Endothelial cell of hepatic sinusoid (primary cell): ENCODE measurements around the gene L3MBTL3.
"Not testable (repeated sequence)": the region's sequence is repeated elsewhere in the genome, so short reads cannot be mapped to it uniquely, and the experiment has no call there.

Experiments
- in situ Hi-C: cut with HindIII; loops from 2 replicates; pipeline ENCODE4 v1.10.0; 2017; ENCODE audit warnings: low sequenced_read_pairs

L3MBTL3 gene

GRCh38 chr6:130069485-130069884 lies 51.1 kb downstream of the L3MBTL3 start:
- in situ Hi-C loops, result no loop called here

GRCh38 chr6:130070326-130070725 lies 51.9 kb downstream of the L3MBTL3 start:
- in situ Hi-C loops, result no loop called here

- in situ Hi-C loops, result no loop called here
Observed at GRCh38 chr6:130070792-130071191, 52.4 kb downstream of the L3MBTL3 start.

- in situ Hi-C loops, result no loop called here
Observed at GRCh38 chr6:130075879-130076460, 57.6 kb downstream of the L3MBTL3 start.

GRCh38 chr6:130076512-130076911 lies 58.1 kb downstream of the L3MBTL3 start:
- in situ Hi-C loops, result no loop called here

- in situ Hi-C loops, result no loop called here
Observed at GRCh38 chr6:130090796-130091195, 72.4 kb downstream of the L3MBTL3 start.

- in situ Hi-C loops, result no loop called here
Observed at GRCh38 chr6:130093546-130093945, 75.2 kb downstream of the L3MBTL3 start.

GRCh38 chr6:130098317-130098716 lies 79.9 kb downstream of the L3MBTL3 start:
- in situ Hi-C loops, result no loop called here

- in situ Hi-C loops, result no loop called here
Observed at GRCh38 chr6:130099119-130099518, 80.7 kb downstream of the L3MBTL3 start.

GRCh38 chr6:130105996-130106704 lies 87.8 kb downstream of the L3MBTL3 start:
- in situ Hi-C loops, result no loop called here

GRCh38 chr6:130107710-130108109 lies 89.3 kb downstream of the L3MBTL3 start:
- in situ Hi-C loops, result no loop called here

GRCh38 chr6:130111031-130111430 lies 92.7 kb downstream of the L3MBTL3 start:
- in situ Hi-C loops, result no loop called here

GRCh38 chr6:130113201-130113710 lies 94.9 kb downstream of the L3MBTL3 start:
- in situ Hi-C loops, result no loop called here

- in situ Hi-C loops, result no loop called here
Observed at GRCh38 chr6:130115036-130115435, 96.7 kb downstream of the L3MBTL3 start.

GRCh38 chr6:130116273-130116672 lies 97.9 kb downstream of the L3MBTL3 start:
- in situ Hi-C loops, result no loop called here

GRCh38 chr6:130117187-130117701 lies 98.9 kb downstream of the L3MBTL3 start:
- in situ Hi-C loops, result not testable (repeated sequence)

- in situ Hi-C loops, result no loop called here
Observed at GRCh38 chr6:130118236-130118635, 99.9 kb downstream of the L3MBTL3 start.

- in situ Hi-C loops, result no loop called here
Observed at GRCh38 chr6:130119211-130119610, 100.8 kb downstream of the L3MBTL3 start.

GRCh38 chr6:130120731-130121130 lies 102.3 kb downstream of the L3MBTL3 start:
- in situ Hi-C loops, result no loop called here

GRCh38 chr6:130122243-130122642 lies 103.9 kb downstream of the L3MBTL3 start:
- in situ Hi-C loops, result no loop called here

GRCh38 chr6:130127195-130127594 lies 108.8 kb downstream of the L3MBTL3 start:
- in situ Hi-C loops, result no loop called here

GRCh38 chr6:130128326-130128725 lies 109.9 kb downstream of the L3MBTL3 start:
- in situ Hi-C loops, result no loop called here
